Esophagus muscularis mucosa (tissue), 4 donors: ENCODE data around the gene UNC5B.

ENCODE experiments used
- CTCF ChIP-seq, 3 experiments: fragments of 200-600 bp in 2 of 3; fragments of 450-650 bp in 1 of 3; sonication (generic) in 2 of 3; IDR thresholded peaks; one replicate each; pipeline ENCODE4 v1.5.1; 2017 to 2019; ENCODE audit warnings: antibody characterized with exemption in 3 of 3, mild to moderate bottlenecking in 2 of 3, moderate library complexity in 1 of 3
- EP300 ChIP-seq: sonication (generic); formaldehyde crosslinking; IDR thresholded peaks from one replicate; pipeline ENCODE4 v1.6.1; 2017; ENCODE audit warnings: antibody characterized with exemption
- POLR2A ChIP-seq: fragments of 450-650 bp; IDR thresholded peaks from one replicate; pipeline ENCODE4 v1.6.1; 2017; ENCODE audit warnings: antibody characterized with exemption, moderate library complexity, mild to moderate bottlenecking, low read depth
- POLR2AphosphoS5 ChIP-seq, 2 donors: sonication (generic); formaldehyde crosslinking; IDR thresholded peaks; one replicate each; pipeline ENCODE4 v1.6.1; 2017; ENCODE audit warnings: antibody characterized with exemption in 2 of 2

DNA sequence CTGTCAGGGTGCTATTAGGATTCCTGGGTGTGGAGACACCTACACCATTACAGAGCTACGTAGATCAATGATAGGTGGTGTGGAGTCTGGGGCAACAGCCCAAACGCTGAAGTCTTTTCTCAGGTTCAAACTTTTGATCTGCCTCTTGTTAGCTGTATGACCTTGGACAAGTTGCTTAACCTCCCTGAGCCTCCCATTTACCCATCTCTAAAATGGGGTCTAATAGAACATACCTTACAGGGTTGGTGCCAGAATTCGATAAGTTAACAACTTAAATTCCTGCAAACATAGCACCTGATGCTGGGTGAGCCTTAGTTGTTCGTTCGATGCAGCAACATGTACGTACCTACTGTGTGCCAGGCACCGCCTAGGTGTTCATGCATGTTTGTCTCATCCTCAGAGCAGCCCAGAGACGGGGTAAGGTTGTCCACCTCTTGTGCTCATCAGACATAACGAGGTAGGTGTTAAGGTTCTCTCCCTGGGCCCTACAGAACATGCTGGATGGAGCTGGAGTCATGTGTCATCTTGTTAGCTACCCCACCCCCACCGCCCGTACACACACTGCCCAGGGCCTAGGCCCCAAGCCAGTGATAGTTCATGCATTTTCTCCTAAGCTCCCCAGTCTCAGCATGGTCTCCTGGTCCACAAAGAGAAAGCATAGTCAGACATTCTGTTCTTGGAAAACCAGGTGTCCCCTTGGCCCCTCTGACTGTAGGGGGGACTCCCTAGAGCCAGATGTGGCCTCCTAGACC is 65.7 kb downstream of the UNC5B start:
- TF ChIP-seq CTCF (IDR thresholded peaks at IDR 0.05) (no peak), EP300 (no peak), POLR2A (no peak), POLR2AphosphoS5 (IDR thresholded peaks at IDR 0.05) (no peak)
